Stimulated activated CD4-positive, alpha-beta T cell treated with anti-CD3 and anti-CD28 coated beads, Interleukin-1b, Interleukin-23, amount 100 ng/mL, for 48 hours (primary cell): Measurements from ENCODE around the gene CAPN7.

Experiments
- DNase-seq: peaks from one replicate; pipeline ENCODE4 v3.0.0-alpha.2; 2020

CAPN7 gene

GRCh38 chr3:15301761-15302160, 95.7 kb downstream of the CAPN7 start:
- DNase-seq: no peak
